Peyer's patch (tissue), 4 donors: ENCODE data around the gene ARMH1.

Experiments used
- CTCF ChIP-seq, 6 experiments: fragments of 450-650 bp in 4 of 6; fragments of 200-600 bp in 2 of 6; sonication (generic) in 1 of 6; IDR thresholded peaks; one replicate each; pipeline ENCODE4 v1.5.1; 2017 to 2019; ENCODE audit warnings: antibody characterized with exemption in 6 of 6, mild to moderate bottlenecking in 3 of 6, moderate library complexity in 1 of 6
- POLR2A ChIP-seq, 2 donors: fragments of 450-650 bp; IDR thresholded peaks; one replicate each; pipeline ENCODE4 v1.5.1; 2017; ENCODE audit warnings: antibody characterized with exemption in 2 of 2, mild to moderate bottlenecking in 2 of 2, moderate library complexity in 2 of 2

GRCh38 chr1:44632598-44632997 is 41.9 kb upstream of the ARMH1 start:
- no peak for TF ChIP-seq CTCF (IDR thresholded peaks at IDR 0.05)
- no peak for TF ChIP-seq POLR2A (IDR thresholded peaks at IDR 0.05)
